ENCODE data around the gene NLRP6. TPM values are rescaled to one million over a fixed set of nuclear protein-coding genes. Genes with fewer than 3 reads are reported as not detected.
"Not testable (repeated sequence)": the region's sequence is repeated elsewhere in the genome, so short reads cannot be mapped to it uniquely, and the experiment has no call there.

NLRP6 gene
- total RNA-seq, 3 donors from 2014 or later (not counting 1 experiment from before 2014, with no cell fraction given): 1.7 to 3.0 (median 2.3) TPM

DNA sequence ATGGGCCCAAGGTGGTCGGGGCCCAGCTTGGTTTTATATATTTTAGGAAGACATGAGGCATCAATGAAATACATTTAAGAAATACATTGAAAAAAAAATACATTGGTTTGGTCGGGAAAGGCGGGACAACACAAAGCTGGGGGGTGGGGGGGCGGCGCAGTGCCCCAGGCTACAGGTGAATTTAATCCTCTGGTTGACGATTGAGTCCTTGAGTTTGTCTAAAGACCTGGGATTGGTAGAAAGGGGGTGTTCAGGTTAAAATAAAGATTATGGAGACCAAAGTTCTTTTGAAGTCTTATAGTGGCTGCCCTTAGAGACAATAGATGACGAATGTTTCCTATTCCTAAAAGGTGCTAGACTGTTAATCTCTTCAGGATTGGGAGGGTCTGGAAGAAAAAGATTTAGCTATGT lies 38.7 kb downstream of the NLRP6 start:
- Mint-ChIP-seq H3K9me3 (no peaks in the 10 kb centered on the region), H3K4me3 (peak overlapping the region; percentile 95), H3K27ac (peak overlapping the region; percentile 98 to 99), H3K27me3 (ENCODE audit: low read depth in 2 of 2) (no peaks in the 10 kb centered on the region), H3K4me1 (peaks cover 62% of the 10 kb centered on the region in 2 donors), H3K36me3 (no peaks in the 10 kb centered on the region)
- peak overlapping the region; percentile 80 for H3K27ac ChIP-seq (ENCODE audit: low read length)
- no peaks in the 10 kb centered on the region for H3K27me3 ChIP-seq (ENCODE audit: control insufficient read depth, insufficient read depth, low read length)
- peak in 1 of 2 donors; percentile 67 for DNase-seq
- peak in 1 of 3 donors; percentile 2 for ATAC-seq
- peak overlapping the region; percentile 75 for H3K4me3 ChIP-seq (ENCODE audit: low read length)
- intact Hi-C loops (cut with micrococcal nuclease): loop anchor here (1.0 to 2.0 kb wide), 3 partner anchors 8 to 34 kb away; no protein-coding TSS in a partner anchor
- no peak for TF ChIP-seq CTCF (IDR thresholded peaks at IDR 0.05)
- peaks cover 18% of the 10 kb centered on the region for H3K36me3 ChIP-seq (ENCODE audit: control insufficient read depth, insufficient read depth, low read length)
- WGBS (ENCODE audit: insufficient coverage): 47% methylated on average over 7 of the region's 7 CpGs
- H3K9me3 ChIP-seq (ENCODE audit: control insufficient read depth, insufficient read depth, low read length): no peaks in the 10 kb centered on the region
- peaks cover 51% of the 10 kb centered on the region for H3K4me1 ChIP-seq (ENCODE audit: control insufficient read depth, insufficient read depth, low read length)

GRCh38 chr11:317668-318404 lies 39.6 kb downstream of the NLRP6 start:
- H3K4me1 Mint-ChIP-seq: peaks cover 53% of the 10 kb centered on the region in 2 donors
- peak in 1 of 2 donors; percentile 33 for DNase-seq

DNA sequence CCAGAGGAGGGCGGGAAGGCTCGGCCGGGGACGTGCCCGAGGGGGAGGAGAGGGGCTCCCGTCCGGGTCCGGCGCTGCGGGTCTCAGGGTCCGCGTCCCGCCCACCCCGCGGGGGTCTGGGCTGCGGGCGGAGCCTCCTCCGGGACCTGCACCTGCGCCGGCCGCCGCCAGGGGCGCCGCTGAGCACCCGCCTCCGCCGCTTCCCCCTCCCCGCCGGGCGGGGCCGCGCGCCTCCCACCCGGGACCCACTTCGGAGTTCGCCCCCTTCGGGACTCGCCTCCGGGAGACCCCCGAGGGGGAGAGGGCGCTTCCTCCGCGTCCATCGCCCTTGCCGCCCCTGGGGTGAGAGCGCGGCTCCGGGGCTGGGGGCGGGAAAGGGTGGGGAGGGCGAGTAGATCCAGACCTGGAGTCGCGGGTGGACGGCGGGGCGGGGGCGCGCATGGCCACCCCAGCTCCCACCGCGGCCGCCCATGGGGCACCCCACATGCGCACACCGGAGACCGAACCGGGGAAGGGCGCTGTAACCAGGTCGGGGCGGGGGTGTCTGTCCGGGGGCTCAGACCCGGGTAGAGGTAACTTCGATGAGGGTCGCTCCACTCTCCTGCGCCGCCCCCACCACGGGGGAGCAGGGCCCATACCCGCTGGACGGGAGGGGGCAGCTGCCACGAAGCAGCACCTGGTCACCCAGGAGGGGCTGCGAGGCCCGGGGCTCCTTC lies 40.4 kb downstream of the NLRP6 start:
- ATAC-seq: peak; percentile 58 to 76 (median 59)
- H3K27ac ChIP-seq (ENCODE audit: low read length): peak overlapping the region; percentile 57
- H3K27ac Mint-ChIP-seq; intact Hi-C loops (cut with micrococcal nuclease); H3K27me3 ChIP-seq (ENCODE audit: control insufficient read depth, insufficient read depth, low read length); H3K4me3 Mint-ChIP-seq; H3K9me3 Mint-ChIP-seq; H3K36me3 Mint-ChIP-seq; H3K27me3 Mint-ChIP-seq (ENCODE audit: low read depth in 2 of 2); H3K9me3 ChIP-seq (ENCODE audit: control insufficient read depth, insufficient read depth, low read length); DNase-seq: not testable (repeated sequence)
- peak overlapping the region; percentile 44 for H3K4me3 ChIP-seq (ENCODE audit: low read length)
- peaks cover 18% of the 10 kb centered on the region for H3K36me3 ChIP-seq (ENCODE audit: control insufficient read depth, insufficient read depth, low read length)
- H3K4me1 ChIP-seq (ENCODE audit: control insufficient read depth, insufficient read depth, low read length): peaks cover 46% of the 10 kb centered on the region
- 0% methylated on average over 8 of the region's 79 CpGs for WGBS (ENCODE audit: insufficient coverage)
- H3K4me1 Mint-ChIP-seq: peaks cover 45 to 50% of the 10 kb centered on the region in 2 donors

More at GRCh38 chr11:317668-318404, 39.6 kb downstream of the NLRP6 start:
- not testable (repeated sequence) for H3K9me3 ChIP-seq (ENCODE audit: control insufficient read depth, insufficient read depth, low read length); H3K9me3 Mint-ChIP-seq; H3K36me3 Mint-ChIP-seq; H3K27me3 Mint-ChIP-seq (ENCODE audit: low read depth in 2 of 2); H3K27me3 ChIP-seq (ENCODE audit: control insufficient read depth, insufficient read depth, low read length)
- Histone ChIP-seq H3K4me1 (ENCODE audit: control insufficient read depth, insufficient read depth, low read length) (peaks cover 45% of the 10 kb centered on the region), H3K27ac (ENCODE audit: low read length) (peak overlapping the region; percentile 80), H3K36me3 (ENCODE audit: control insufficient read depth, insufficient read depth, low read length) (peaks cover 18% of the 10 kb centered on the region), H3K4me3 (ENCODE audit: low read length) (peak overlapping the region; percentile 2)
- intact Hi-C loops (cut with micrococcal nuclease): loop anchor here (1.0 to 2.0 kb wide), 3 partner anchors 9 to 33 kb away; no protein-coding TSS in a partner anchor
- WGBS (ENCODE audit: insufficient coverage): 20% methylated on average over 6 of the region's 30 CpGs
- peak overlapping the region; percentile 98 to 99 for H3K27ac Mint-ChIP-seq
- peak in 1 of 3 donors; percentile 22 for ATAC-seq
- H3K4me3 Mint-ChIP-seq: peak overlapping the region; percentile 95

DNA sequence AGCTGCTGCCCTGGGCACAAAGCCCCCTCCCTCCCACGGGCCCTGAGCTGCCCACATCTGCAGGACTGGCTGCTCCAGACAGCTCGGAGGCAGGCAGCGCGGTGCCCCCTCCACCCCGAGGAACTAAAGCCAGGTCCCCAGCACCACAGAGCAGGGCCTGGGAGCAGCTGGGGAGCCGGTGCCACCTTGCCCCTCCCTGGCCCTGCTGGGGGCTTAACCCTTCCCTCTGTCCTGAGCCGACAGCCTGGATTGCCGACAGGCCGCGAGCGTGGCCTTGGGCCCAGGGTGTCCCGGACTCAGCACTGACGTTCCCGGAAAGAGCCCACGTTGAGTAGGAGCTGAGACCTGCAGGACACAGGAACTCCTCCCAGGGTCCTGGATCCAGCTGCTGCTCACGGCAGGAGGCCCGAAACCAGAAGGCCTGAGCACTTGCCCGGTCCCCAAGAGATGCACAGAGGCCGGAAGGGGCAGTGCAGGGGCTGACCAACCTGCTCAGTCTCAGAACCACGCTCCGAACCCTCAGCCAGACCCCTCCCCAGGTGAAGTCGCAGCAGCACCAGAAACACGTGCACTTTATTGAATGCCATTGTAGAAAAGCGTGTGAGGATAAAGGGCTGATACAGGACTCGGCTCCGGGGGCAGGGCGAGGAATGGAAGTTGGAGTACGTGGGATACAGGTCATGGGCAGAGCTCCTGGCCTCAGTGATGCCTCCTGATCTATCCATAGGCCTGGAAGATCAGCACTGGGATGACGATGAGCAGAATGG lies 41.1 kb downstream of the NLRP6 start:
- H3K27me3 ChIP-seq (ENCODE audit: control insufficient read depth, insufficient read depth, low read length); H3K9me3 ChIP-seq (ENCODE audit: control insufficient read depth, insufficient read depth, low read length); intact Hi-C loops (cut with micrococcal nuclease); H3K27me3 Mint-ChIP-seq (ENCODE audit: low read depth in 2 of 2); H3K9me3 Mint-ChIP-seq; H3K36me3 Mint-ChIP-seq: not testable (repeated sequence)
- Mint-ChIP-seq H3K27ac (peak overlapping the region; percentile 95 to 96), H3K4me3 (peak overlapping the region; percentile 95), H3K4me1 (peaks cover 41 to 45% of the 10 kb centered on the region in 2 donors)
- ATAC-seq (peak; percentile 18 to 31 (median 28)), DNase-seq (peak in 1 of 2 donors; percentile 25)
- Histone ChIP-seq H3K4me3 (ENCODE audit: low read length) (peak overlapping the region; percentile 44), H3K4me1 (ENCODE audit: control insufficient read depth, insufficient read depth, low read length) (peaks cover 44% of the 10 kb centered on the region), H3K36me3 (ENCODE audit: control insufficient read depth, insufficient read depth, low read length) (peaks cover 18% of the 10 kb centered on the region), H3K27ac (ENCODE audit: low read length) (peak overlapping the region; percentile 57)
- 35% methylated on average over 19 of the region's 29 CpGs for WGBS (ENCODE audit: insufficient coverage)

- Mint-ChIP-seq H3K4me1 (peaks cover 44 to 48% of the 10 kb centered on the region in 2 donors), H3K27ac (peak overlapping the region; percentile 95 to 96), H3K4me3 (peak overlapping the region; percentile 95)
- H3K9me3 Mint-ChIP-seq; H3K27me3 ChIP-seq (ENCODE audit: control insufficient read depth, insufficient read depth, low read length); H3K9me3 ChIP-seq (ENCODE audit: control insufficient read depth, insufficient read depth, low read length); intact Hi-C loops (cut with micrococcal nuclease); H3K27me3 Mint-ChIP-seq (ENCODE audit: low read depth in 2 of 2); ATAC-seq; H3K36me3 Mint-ChIP-seq; DNase-seq: not testable (repeated sequence)
- no CpG with 5 or more reads among the region's 10 CpGs for WGBS (ENCODE audit: insufficient coverage)
- Histone ChIP-seq H3K4me3 (ENCODE audit: low read length) (peak overlapping the region; percentile 44), H3K27ac (ENCODE audit: low read length) (peak overlapping the region; percentile 56), H3K4me1 (ENCODE audit: control insufficient read depth, insufficient read depth, low read length) (peaks cover 44% of the 10 kb centered on the region), H3K36me3 (ENCODE audit: control insufficient read depth, insufficient read depth, low read length) (peaks cover 17% of the 10 kb centered on the region)
Measured at GRCh38 chr11:319888-320273, 41.7 kb downstream of the NLRP6 start.
